Measurements from ENCODE around the gene PDHX.

PDHX gene

GRCh38 chr11:35029979-35030682 is 113.7 kb downstream of the PDHX start:
- no peak for DNase-seq

DNA sequence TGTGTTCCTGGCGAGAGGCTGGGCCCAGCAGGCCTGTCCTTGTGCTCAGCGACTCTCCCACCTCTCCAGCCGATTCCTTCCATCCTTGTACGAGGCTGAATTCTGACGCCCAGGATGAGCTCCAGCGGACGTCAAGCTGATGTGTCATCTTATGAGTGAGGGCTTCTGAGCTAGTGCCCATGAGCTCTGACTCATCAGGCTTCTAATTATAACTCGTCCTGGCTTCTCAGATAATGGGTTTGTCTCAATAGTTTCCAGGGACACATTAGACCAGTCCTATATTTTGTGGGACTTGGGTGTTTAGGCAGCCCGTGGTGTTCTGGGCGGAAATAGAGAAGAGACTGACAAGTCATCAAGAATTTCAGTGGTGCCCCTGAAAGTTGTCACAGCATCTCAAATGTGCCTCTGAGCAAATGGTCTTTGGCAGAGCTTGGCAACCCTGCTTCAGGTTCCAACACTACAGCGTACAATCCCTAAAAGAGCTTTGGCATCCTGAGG is 114.3 kb downstream of the PDHX start:
- DNase-seq: no peak

- no peak for DNase-seq
Observed at GRCh38 chr11:35031346-35031745, 114.9 kb downstream of the PDHX start.

- no peak for DNase-seq
Observed at GRCh38 chr11:35031867-35032266, 115.4 kb downstream of the PDHX start.

DNA sequence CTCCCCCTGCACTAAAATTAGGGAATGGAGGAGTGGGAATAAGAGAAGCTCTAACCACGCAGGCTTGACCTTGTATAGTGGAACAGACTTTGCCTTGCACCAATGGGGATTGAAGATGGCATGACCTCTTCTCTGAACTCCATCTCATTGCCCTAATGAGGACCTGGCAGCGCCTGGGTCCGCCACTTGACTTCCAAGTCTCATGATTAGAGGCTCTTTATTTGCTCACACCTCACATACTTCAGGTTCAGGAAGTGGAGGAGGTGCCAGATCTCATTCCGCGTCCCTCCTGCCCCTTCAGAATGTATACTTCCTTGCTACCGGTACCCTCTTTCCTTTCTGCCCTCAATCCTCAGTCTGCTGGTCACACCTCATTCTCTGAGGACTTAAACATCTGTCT is 116.6 kb downstream of the PDHX start:
- no peak for DNase-seq

GRCh38 chr11:35034401-35034800 is 118.0 kb downstream of the PDHX start:
- no peak for DNase-seq

- DNase-seq: no peak
Observed at GRCh38 chr11:35035894-35036408, 119.5 kb downstream of the PDHX start.

- DNase-seq: no peak
Observed at GRCh38 chr11:35036639-35037038, 120.2 kb downstream of the PDHX start.

GRCh38 chr11:35038211-35038928 is 122.0 kb downstream of the PDHX start:
- no peak for DNase-seq

DNA sequence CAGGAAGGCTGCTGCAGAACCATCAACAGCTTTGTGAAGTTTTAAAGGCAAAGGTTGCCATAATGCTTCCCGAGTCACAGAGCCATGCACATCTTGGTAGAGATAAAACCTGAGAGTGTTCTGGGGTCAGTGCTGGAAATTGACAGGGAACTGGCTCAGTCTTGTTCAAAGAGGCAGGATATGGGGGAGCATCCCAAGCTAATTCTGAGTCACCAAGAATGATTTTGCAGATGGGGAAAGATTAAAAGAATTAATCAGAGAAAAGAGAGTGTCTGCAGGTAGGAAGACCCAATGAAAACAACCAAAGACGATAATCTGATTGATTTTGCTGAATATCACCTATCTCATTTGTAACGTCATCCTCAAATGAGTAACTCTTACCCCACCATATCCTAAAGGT is 122.7 kb downstream of the PDHX start:
- no peak for DNase-seq

- no peak for DNase-seq
Observed at GRCh38 chr11:35040221-35040942, 124.0 kb downstream of the PDHX start.

DNA sequence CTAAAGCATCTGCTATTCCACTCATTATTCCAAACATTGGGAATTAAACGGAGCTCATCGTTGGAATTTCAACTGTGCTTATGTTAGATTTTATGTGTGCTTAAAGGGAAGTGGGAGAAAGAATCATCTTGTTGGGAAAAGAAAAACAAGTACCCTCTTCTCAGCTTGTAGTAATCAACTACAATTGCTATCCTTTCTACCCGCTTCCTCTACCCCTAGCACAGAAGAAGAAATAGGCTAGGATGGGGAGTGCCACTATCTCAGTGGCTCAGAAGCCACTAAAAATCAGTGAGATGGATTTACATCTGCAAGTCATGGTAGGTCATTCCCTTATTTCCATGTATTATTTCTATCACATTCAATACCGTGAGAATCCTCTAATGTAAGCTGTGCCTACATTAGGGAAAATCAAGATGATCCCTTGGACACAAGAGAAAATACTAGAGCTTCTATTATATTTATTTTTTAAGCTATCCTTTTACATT is 124.7 kb downstream of the PDHX start:
- no peak for DNase-seq

- DNase-seq: no peak
Observed at GRCh38 chr11:35042224-35042623, 125.8 kb downstream of the PDHX start.

DNA sequence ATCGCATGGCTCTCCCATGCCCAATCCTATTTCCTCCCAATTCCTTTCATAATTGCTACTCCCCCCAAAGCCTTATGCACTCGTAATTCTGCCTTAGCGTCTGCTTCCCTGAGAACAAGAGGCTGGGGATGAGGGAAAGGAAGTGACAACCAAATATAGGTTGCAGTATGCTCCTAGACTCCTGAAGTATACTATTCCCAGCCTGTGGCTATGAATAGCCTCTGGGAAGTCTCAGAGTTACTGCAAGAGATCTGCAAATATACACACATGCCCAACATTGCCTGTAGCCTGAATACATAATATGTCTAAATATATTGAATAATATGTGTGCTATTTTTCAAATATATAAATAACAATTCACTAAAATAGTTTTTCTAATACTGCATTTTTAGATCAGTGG is 126.5 kb downstream of the PDHX start:
- DNase-seq: no peak

- DNase-seq: no peak
Observed at GRCh38 chr11:35043936-35044335, 127.5 kb downstream of the PDHX start.

- peak; percentile 88 for DNase-seq
Observed at GRCh38 chr11:35045236-35045820, 128.9 kb downstream of the PDHX start.

Data from NCI-H510A treated with DMSO at 0.1 percent for 48 hours (cell line).